A172 (cell line): ENCODE data around the gene KPNA4. TPM values are rescaled to one million over a fixed set of nuclear protein-coding genes. Genes with fewer than 3 reads are reported as not detected.
"Not testable (repeated sequence)": the region's sequence is repeated elsewhere in the genome, so short reads cannot be mapped to it uniquely, and the experiment has no call there.

Experiments
- DNase-seq: peaks from one replicate; pipeline ENCODE4 v3.0.0-alpha.2; 2015; ENCODE audit warnings: low spot score
- total RNA-seq: library from RNA; depleted of rRNA; stranded (reverse); fragments of >200 nt; shearing (Covaris generic); gene quantifications from 2 replicates; pipeline ENCODE4 v1.2.3, GENCODE V29; 2014

Gene KPNA4
- total RNA-seq, 1 experiment from 2014 or later = 40.6 TPM

- DNase-seq = no peak
Measured at GRCh38 chr3:160498202-160498601, 67.2 kb downstream of the KPNA4 start.

GRCh38 chr3:160490166-160490565 is 75.2 kb downstream of the KPNA4 start:
- no peak for DNase-seq

- DNase-seq = no peak
Measured at GRCh38 chr3:160486459-160486869, 78.9 kb downstream of the KPNA4 start.

DNA sequence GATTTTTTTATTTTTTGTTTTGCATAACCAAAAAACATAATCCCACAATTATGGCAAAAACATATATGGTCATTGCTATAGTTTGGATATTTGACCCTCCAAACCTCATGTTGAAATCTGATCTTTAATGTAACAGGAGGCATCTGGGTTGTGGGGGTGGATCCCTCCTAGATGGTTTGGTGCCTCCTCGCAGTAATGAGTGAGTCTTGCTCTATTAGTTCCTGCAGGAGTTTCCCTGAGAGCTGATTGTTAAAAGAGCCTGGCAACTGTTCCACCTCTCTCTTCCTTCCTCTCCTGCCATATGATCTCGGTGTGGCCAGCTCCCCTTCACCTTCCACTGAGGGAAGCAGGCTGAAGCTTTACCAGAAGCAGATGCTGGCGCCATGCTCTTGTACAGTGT is 82.6 kb downstream of the KPNA4 start:
- no peak for DNase-seq

GRCh38 chr3:160481856-160482255 is 83.5 kb downstream of the KPNA4 start:
- DNase-seq = no peak

DNA sequence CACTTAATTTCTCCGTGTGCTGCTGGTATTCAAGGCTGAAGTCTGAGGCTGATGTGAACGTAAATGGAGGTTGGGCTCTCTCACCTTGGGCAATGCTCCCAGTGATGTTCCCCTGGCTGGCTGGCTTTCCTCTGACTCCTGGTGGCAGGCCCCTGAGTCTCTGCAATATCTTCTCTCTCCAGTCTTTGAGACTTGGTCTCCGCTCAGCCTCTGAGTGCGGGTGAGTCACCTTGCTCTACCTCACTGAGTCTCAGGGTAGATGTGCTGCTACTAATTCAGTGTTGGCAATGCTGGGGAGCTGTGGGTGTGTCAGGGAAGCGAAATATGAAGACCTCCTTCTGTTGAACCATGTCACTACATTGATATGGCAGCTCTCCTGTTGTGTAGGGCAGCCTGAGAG is 84.4 kb downstream of the KPNA4 start:
- DNase-seq = no peak

DNA sequence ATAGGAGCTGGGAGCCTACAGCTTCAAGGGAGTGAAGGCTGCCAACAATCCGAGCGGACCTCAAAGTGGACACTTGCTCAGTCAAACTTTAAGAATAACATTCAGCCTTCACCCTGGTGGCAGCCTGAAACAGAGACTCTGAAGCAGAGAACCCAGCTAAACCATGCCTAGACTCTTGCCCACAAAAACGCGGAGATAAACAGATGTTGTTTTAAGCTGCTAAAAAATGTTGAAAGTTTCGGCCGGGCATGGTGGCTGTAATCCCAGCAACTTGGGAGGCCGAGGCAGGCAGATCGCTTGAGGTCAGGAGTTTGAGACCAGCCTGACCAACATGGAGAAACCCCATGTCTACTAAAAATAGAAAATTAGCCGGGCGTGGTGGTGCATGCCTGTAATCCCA is 86.0 kb downstream of the KPNA4 start:
- no peak for DNase-seq

- no peak for DNase-seq
Measured at GRCh38 chr3:160478338-160478737, 87.0 kb downstream of the KPNA4 start.

DNA sequence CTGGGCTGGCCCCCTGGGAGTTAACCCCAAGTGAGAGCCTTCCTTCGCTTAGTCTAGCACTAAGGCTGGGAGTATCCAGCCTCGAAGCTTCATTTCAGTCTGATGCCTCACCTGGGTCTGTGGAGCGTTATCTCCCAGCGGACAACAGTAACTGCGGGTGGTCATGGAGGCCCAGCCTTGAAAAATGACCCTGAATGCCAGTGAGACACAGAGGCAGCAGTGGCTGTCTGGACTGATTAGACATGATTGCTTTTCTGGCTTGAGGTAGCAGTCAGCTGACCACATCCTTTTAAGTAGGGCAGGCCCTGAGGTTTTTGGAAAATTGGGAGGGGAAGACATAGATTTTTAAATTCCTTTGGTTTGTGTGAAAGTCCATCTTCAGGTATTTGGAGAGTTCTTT is 87.6 kb downstream of the KPNA4 start:
- DNase-seq = no peak

- DNase-seq = no peak
Measured at GRCh38 chr3:160475884-160476283, 89.5 kb downstream of the KPNA4 start.

DNA sequence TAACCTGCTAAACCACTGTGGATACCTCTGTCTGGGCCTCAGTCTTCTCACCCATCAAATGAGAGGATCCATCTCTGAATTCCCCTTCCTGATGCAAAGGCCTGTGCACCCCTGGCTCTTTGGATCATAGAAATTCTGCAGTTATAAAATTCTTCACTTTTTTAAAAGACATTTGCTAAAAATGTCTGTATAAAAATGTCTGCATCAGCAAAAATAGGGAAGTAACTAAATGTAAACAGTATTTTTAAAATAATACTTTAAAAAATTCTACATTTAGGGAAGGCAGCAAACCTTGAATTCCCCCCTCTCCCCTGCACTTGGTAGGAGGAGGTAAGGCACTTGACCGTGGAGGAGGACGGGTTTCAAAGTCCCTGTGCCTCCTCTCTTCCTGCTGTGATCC is 90.2 kb downstream of the KPNA4 start:
- no peak for DNase-seq

DNA sequence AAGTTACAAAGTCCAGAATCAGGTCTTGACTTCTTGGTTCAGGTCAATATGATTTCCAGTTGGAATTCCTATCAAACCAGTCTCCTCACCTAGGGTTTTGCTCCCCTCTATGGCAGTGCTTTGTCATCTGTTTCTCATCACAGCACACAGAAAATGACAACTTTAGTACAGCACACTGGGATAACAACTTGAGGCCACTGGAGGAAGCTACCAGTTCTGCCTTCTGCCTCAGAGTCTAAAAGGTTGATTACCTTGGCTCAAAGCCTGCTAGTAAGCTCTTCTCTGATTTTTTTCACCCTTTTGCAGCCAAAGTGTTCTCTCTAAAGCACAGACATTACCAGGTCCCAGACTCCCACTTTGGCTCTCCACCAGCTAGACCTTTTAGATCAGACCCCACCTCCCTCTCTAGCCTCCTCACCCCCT is 90.9 kb downstream of the KPNA4 start:
- no peak for DNase-seq

DNA sequence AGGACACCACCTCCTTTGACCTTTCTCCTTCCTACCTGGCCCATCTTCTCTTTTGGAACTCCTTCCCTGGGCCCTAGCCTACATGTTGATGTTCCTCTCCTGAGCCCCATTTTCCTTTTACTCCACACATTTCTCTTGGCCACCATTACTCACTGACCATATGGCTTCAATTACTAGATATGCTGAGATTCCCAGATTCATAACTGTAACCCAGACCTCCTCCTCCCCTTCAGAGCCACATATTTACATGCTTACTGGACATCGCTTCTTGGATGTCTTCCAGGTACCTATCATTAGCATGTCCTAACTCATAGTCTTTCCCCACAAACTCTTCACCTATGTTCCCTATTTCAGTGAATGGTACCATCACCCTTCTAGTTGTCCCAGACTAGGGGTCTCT is 91.4 kb downstream of the KPNA4 start:
- peak; percentile 40 for DNase-seq

GRCh38 chr3:160473221-160473620 is 92.2 kb downstream of the KPNA4 start:
- no peak for DNase-seq

DNA sequence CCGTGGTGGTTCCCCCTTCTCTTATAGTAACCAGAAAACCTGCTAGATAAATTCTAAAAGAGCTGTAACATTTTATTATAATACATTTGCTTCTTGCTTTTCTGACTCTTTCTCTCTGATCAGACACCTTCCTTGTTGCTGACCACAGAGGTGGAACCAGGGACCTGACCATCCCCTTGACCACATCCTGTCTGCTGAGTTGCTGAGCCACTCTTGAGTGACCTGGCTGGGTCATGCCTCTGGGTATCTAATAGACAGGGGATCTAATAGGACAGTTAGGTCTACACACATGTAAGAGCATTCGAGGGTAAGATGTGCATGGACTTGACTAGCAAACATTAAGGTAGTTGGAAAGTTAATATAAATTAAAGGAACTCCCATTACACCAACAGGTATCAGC is 93.0 kb downstream of the KPNA4 start:
- no peak for DNase-seq

GRCh38 chr3:160471892-160472291 is 93.5 kb downstream of the KPNA4 start:
- DNase-seq = no peak

DNA sequence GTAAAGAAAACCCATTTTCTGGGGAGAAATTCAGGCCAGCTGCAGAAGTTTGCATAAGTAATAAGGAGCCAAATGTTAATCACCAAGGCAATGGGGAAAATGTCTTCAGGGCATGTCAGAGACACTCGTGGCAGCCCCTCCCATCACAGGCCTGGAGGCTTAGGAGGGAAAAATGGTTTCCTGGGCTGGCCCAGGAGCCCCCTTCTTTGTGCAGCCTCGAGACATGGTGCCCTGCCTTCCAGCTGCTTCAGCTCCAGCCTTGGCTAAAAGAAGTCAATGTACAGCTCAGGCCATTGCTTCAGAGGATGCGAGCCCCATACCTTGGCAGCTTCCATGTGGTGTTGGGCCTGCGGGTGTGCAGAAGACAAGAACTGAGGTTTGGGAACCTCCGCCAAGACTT is 95.2 kb downstream of the KPNA4 start:
- no peak for DNase-seq

DNA sequence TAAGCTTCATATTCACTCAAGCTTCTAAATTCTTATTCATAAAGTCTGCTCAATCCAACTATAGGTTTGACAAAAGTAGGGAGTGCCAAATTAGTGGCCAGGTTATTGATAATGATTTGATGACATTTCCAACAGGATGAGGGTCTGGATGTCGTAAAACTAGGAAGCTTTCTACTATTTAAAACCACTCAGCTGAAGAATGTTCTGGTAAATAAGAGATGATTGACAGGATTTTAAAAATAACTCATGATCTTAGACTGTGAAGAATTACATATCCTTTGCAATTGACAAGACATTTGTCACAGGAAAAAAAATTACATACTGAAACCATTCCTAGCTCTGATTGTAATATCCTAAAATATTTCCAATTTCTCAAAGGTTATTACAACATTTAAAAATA is 100.4 kb downstream of the KPNA4 start:
- DNase-seq = no peak

DNA sequence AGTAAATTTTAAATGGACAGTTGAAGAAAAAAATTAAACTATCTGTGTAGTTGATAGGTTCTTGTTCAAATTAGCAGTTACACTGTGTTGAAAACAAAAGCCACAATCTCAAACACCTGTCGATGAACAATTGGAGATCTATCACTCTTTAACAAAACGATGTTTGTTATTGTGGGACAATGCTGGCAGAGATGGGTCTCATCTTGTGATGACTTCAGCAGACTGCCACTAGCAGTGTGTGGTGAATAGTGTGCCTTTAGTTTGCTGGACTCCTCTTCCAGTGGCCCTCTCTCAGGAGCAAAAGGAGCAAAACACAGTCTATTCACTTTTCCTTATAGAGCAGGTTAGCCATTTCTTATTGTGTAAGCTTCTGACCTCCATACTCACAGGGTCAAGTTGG is 101.0 kb downstream of the KPNA4 start:
- DNase-seq = no peak

DNA sequence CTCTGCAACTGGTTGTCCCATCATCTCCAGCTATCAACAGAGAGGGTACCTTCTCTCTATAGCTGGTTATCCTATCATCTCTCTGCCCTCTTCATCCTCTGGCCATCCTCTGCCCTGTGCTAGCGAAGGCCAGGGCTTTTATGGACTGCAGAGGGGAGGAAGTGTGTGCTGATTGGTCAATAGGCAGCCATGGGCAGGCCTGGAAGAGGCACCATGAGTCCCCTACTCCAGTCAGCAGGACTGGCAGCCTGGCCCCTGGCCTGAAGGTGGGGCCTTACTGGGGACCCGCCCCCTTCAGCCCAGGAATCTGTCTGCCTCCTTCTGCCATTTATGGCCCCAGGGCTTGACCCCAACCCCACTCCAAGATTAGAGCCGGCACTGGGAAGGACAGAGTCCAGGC is 105.3 kb downstream of the KPNA4 start:
- no peak for DNase-seq

GRCh38 chr3:160459450-160459970 is 105.9 kb downstream of the KPNA4 start:
- no peak for DNase-seq

DNA sequence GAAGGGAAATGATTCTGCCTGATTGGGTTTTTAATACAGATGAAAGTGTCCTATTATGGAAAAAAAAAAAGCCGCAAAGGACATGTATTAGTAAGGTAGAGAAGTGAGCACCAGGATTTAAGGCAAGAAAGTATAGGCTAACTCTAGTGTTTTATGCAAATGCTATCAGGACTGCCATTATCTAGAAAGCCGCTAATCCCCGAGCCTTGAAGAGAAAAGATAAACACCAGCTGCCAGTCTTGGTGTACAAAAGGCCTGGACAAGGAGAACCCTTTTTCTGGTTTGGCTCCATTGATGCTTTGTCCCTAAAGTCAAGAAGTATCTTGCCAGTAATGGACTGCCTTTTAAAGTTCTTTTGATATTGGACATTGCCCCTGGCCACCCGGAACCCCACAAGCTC is 107.2 kb downstream of the KPNA4 start:
- DNase-seq = no peak

DNA sequence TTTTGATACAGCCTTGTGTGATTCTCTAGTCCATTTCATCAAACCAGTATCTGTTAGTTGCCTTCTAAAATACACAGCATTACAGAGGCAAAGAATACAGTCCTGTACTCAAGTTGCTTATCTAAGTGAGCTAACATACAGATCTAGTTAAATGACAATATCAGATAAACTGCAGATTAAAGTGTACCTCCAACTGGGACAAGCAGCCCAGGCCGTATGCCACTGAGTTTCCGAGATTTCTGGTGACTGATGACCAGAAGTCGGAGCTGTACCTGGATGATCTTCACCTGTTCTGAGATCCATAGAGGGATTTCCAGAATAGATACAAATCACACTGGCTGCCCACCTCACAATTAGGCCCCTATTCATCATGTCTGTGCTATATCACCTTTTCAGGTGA is 109.5 kb downstream of the KPNA4 start:
- DNase-seq = no peak

DNA sequence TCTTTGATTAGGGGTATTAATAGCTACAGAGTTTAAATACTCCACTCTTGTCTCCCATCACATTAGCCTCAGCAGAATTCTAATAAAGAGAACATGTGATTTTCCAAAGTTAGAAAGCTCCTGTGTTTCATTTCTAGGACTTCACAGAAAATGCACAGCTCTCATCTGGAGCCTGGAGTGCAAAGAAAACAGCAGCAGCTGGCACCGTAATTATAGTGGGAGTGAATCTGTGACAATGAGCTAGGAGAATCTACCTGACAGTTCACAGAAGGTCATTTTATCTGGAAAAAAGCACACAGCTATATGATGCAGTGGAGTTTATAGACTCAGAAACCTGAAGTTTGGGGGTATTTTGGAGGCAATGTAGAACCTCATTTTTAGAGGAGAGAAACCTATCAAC is 110.4 kb downstream of the KPNA4 start:
- no peak for DNase-seq

DNA sequence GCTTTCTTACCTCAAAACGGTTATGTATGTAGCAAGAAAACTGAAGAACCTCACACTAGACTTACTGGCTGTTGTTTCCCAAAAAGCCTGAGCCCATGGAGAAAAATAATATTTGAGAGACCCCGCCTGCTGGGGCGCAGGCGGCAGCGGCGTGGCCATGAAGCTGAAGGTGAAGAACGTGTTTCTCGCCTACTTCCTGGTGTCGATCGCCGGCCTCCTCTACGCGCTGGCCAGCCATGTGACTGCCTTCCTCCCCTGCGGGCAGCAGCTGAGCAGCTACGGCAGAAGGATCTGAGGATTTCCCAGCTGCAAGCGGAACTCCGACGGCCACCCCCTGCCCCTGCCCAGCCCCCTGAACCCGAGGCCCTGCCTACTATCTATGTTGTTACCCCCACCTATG is 113.1 kb downstream of the KPNA4 start:
- DNase-seq = not testable (repeated sequence)
